SKM-1 (cell line): ENCODE measurements around the gene EHD4.
A peak's percentile ranks its signal among the peaks of the same experiment; 100 is the strongest.

ENCODE experiments used
- DNase-seq: peaks from one replicate; lab custom pipeline; 2025; ENCODE audit not compliant: unreplicated experiment; lab: John Stamatoyannopoulos, UW

Gene EHD4

DNA sequence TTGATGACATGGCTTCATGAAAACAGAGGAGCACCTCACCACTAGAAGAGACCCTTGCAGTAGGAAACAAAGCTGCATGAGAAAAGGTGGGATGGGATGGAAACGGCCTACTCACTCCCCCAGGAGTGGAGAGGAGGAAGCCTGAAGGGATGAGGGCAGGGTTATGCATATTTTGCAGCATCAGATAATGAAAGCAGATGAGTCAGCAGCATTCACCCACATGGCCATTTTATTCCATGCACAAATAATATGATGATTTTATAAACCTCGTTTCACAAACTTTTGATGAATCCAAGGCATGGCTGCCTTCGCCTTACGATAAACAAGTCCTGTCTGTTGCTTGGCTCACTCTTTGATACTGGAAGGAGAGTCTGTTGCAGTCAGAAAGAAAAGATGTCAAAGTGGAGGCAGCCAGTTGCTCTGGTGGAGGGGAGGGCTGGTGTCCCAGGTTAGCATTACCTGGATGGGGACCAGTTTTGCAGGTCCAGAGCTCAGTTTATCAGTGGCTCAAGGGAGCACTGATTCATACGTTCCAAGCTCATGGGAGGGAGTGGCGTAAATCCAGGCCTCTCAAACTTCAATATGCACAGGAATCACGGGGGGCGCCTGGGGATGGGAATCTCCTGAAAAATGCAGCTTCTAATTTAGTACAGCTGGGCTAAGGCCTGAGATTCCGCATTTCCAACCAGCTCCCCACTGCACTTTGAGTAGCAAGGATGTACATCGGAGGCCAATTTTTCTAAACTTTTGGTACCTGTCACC is 9.2 kb upstream of the EHD4 start:
- DNase-seq = no peak

DNA sequence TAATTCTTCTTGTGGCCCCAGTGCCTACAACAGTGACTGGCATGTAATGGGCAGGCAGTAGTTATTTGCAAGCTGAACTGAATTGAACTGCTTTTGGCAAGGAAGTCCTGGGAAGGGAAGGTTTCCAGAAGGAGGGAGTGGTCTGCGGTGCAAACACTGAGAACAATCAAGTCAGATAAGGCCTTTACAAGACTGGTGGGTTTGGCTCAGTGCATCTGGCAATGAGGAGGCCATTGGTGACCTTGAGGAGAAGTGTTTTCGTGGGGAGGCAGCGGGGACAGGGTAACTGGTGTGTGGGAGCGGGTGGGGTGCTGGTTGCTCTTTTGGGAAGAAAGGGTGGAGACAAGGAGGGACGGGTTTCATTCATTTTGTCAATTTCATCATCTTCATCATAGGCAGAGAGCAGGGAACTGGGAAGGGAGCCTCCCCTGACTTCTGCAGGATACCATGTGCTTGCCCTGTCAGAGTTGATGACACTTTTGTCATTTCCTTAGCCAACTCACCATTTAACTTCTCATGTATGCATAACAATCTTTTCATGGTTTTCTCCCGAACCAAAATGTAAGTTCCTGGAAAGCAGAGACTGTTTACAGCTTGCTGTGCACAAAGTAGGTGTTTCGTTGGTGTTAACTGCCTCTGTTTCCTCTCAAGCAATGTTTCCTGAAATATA is 8.4 kb upstream of the EHD4 start:
- no peak for DNase-seq

DNA sequence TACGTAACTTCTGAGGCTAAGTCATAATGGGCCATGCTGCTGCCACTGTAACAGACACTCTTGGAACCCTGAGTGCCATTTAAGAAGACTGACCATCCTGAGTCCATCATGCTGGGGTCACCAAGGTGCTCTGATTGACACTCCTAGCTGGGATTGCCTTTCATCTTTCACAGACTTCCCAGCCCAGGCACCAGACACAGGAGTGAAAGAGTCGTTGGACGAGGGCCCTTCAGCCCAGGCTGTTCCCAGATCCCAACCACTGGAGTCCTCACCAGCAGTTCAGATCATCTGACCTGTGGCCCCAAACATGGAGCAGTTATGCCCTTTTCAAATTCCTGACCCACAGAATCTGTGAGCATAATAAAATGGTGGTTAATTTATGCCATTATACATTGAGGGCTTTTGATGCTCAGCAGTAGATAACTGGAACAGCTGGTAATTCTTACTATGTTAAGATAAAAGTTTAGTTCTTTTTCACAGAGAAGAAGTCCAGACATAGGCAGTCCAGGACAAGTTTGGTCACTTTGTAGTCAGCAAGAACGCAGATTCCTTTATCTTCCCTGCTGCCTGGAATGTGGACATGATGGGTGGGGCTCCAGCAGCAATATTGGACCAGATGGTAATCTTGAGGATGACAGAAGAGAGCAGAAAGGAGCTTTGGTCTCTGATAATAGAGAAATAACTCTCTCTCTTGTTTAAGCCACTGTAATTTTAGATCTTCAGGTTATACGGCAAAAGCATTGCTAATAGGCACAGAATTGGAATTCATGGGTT is 7.3 kb upstream of the EHD4 start:
- no peak for DNase-seq

DNA sequence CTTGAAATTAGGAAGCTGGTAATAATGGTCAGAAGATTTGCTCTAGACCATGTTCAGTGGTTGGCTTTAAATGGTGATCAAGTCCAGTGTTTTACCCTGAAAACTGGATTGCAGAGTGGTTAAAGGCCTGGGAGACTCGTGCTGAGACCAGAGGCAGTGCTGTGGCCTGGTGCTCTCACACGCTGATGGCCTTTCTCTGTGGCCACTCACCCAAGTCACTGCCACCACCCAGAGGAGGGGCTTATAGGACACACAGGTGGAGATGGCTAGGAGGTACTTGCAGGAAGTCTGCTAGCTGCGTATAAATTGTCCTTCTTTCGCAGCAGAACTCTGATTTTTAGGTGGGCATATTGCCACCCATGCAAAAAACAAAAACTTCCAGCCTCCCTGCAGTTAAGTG is 6.2 kb upstream of the EHD4 start:
- no peak for DNase-seq

DNA sequence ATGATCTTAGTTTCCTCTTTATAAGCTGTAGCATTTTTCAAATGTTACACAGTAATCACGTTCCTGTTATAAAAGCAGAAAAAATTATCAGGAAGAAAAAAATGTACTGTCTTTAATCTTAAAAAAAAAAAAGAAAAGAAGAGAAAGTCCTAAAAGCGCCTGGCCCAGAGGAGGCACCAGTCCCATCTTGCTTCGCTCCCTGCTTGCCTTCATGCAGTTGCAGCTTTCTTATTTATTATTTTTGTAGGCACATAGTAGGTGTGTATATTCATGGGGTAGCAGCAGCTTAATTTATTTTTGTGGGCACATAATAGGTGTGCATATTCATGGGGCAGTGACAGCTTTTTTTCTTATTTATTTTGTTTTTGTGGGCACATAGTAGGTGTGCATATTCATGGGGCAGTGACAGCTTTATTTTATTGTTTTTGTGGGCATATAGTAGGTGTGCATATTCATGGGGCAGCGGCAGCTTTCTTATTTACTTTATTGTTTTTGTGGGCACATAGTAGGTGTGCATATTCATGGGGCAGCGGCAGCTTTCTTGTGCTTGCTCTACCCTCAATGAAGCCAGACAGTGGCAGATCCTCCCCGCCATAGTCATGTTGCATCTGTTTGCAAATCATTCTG is 5.5 kb upstream of the EHD4 start:
- no peak for DNase-seq

DNA sequence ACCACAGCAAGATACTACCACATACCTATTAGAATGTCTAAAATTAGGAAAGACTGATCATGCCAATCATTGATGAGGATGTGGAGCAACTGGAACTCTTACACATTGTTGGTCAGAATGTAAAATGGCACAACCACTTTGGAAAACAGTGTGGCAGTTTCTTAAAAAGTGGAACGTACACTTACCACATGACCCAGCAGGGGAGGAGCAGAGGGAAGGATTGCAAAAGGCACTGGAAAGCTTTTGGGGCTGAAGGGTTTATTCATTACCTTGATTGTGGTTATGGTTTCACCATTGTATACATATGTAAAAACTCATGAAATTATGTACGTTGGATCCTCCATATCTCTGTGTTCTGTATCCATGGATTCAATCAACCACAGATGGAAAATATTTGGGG is 3.3 kb upstream of the EHD4 start:
- DNase-seq = no peak

DNA sequence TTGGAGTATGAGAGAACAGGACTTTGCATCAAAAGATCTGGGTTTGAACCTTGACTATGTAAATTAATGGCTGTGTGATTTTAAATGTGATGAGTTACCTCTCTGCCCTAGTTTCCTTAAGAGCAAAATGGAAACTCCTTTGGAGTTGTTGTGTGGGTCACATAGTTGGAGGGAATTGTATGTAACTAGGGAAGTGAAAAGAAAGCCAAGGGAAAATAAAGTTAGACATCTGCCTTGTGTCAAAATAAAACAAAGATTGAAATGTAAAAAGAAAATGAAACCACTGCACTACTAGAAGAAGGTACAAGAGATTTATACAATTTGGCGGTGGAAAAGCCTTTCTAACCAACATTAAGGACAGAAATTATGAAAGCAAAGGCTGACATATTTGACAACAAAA is 1.7 kb upstream of the EHD4 start:
- no peak for DNase-seq

DNA sequence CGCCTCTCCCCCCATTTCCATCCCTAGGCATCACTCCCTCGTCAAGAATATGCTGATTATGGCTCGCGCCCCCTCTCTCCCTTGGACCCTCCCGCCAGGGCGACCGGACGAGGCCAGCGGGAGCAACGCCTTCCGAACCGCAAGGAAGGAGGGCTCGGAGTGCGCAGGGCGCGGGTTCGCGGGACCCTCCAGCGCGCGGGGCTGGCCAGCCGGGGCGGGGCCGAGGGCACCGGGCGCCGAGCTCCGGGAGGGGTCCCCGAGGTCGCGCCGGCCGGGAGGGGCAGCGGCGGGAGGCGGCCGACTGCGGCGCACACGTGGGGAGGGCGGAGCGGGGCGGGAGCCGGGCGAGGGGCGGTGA is 483 bp downstream of the EHD4 start:
- no peak for DNase-seq

DNA sequence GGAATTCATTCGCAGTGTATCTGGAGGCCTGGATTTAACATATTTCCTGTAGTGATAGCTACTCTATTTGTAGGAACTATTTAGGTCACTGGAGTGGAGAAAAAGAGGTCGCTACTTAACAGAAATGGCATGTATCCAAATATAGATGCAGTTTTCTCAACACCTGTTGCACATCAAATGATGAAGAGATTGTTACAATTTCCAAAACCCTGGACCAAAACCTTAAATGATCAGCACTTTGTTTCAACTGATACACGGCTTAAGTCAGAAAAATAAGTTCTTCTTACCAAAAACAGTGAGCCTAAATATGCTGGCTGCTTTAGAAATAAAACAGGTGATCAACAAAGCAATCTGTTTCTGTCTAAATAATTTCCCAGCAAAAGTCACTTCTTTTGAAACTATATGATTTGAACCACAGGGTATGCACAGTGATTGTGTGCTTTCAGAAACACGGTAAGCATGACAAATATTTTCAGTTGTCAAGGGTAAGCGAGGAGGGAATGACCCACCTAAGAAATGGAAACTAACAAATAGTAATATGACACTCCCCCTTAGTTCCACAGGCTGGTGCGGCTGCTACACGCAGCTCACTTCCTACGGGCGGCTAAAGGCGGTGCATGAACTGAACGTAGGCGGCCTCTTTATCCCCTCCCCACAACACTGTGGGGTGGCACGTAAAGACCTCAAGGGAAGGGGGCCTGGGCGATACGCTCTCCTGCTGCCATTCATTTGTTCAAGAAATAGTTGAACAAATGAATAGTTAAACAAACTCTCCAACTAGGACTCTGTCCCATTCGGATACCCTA is 1.1 kb downstream of the EHD4 start:
- DNase-seq = no peak

DNA sequence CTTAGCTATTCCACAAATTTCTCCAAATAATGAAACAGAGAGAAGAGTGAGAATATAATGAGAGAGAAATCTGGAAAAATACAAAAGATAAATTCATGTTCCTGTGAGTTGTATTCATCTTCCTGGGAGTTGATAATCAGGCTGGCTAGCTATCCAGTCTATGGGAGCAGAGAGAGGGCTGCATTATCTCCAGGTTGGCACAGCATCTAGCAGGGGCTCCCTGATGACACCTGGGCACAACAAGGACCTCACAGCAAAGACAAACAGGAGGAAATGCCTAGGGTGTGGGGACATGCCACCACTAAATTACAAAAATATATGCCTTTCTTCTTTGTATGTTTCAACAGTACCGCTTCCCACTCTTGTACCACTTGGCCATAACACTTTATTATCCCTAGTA is 1.9 kb downstream of the EHD4 start:
- DNase-seq = no peak

DNA sequence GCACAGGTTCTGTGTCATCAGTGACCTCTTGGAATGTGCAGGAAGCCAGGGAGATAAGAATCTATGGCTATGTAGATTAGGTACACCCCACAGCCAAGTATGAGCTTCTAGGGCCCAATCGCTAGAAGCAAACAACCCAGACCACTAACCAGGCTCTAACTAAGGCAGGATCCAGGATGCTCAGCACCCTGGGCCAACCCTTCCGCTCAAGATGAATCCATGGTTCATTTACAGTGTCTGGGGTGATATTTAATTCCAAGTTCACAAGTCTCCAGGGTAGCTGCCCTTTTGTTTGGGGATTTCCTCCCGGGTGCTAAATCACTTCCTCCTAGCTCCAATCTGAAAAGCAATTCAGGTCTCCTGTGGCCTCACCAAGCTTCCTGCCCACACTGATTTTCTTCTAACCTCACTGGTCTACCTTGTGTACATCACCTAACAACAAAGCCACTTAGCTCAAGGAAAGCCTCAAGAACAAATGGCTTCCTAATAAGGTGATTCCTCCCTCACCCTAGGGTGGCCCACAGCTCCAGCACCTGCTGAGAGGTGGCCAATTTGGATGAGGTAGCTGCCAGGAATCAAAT is 2.4 kb downstream of the EHD4 start:
- no peak for DNase-seq

DNA sequence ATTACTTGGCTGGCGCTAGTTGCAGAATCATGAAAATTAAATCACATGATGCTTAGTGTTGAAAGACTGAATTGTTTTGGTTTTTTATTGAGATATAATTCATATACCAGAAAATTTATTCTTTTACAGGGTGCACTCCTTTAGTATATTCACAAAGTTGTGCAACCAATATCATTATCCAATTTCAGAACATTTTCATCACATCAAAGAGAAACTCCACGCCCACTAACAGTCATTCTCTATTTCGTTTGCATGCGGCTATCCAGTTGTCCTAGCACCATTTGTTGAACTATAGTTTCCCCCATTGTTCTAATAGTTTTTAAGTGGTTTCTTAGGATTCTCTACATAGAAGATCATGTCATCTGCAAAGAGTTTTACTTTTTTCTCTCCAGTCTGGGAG is 3.7 kb downstream of the EHD4 start:
- DNase-seq = no peak

DNA sequence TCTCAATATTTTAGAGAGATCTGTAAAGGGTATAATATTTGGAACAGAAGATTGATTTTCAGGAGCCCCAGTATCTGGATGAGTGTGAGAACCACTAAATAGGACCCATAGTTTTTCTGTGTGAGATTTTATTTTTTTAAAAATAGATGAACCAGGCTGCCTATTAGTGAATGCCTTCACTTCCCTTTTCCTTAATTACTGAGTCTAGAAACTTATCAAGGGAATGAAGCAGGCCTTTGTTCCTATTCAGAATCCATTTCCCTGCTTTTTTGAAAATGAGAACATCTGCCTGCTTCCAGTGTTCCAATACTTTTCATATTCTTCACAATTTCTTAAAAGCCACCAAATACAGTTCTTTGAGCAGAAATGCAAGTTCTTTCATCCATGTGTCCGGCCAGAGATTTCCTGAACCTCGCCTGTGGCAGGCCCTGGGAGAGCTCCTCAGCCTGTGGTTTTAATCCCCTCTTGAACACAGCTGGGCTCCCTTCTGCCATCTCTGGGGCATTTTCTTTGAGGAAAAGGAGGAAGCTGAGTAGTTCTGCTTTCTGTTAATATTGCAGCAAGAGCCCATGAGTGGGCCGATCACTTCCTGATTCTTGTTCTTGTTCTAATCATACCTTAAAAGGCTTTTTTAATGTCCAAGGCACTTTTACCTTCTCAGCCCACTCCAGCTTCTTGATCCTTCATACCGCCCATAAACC is 4.7 kb downstream of the EHD4 start:
- peak; percentile 93 for DNase-seq

DNA sequence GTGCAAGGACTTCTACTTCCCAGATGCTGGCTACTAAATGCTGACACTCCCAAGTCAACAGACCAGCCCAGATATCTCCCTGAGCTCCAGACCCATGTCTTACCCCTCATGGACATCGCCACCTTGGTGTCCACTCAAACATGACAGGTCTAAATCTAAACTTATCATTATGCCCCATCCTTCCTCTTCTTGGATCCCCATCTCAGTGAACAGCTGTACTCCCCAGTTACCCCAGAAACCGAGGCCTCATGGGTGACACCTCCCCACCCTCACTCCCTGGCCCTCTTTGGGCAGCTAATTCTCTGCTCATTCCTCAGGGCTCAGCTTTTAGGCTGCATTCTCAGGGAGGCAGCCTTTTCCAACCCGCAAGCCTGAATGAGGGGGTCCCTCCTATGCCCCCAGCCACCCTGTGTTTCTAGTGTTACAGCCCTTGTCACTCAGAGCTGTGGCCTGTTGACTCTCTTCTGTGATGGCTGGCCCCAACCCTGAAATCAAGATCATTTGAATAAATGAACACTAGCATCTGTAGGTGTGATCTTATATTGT is 5.4 kb downstream of the EHD4 start:
- DNase-seq = no peak

DNA sequence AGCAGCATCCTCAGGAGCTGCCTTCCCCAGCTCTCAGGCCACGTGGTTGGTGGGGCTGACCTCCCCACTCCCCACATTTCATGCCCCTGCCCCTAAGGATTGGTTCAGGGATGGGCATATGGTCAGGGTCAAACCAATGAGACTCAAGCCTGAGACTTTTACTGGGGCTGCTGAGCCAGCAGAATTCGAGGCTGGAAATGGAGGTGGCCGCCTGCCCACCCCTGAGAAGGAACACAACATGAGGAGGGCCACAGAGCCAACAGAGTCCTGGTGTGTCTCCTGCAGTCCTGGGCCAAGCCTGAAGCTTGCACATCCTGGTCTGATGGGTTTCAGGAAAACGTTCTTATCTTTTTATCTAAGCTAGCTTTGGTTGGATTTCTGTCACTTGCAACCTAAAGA is 5.9 kb downstream of the EHD4 start:
- no peak for DNase-seq

DNA sequence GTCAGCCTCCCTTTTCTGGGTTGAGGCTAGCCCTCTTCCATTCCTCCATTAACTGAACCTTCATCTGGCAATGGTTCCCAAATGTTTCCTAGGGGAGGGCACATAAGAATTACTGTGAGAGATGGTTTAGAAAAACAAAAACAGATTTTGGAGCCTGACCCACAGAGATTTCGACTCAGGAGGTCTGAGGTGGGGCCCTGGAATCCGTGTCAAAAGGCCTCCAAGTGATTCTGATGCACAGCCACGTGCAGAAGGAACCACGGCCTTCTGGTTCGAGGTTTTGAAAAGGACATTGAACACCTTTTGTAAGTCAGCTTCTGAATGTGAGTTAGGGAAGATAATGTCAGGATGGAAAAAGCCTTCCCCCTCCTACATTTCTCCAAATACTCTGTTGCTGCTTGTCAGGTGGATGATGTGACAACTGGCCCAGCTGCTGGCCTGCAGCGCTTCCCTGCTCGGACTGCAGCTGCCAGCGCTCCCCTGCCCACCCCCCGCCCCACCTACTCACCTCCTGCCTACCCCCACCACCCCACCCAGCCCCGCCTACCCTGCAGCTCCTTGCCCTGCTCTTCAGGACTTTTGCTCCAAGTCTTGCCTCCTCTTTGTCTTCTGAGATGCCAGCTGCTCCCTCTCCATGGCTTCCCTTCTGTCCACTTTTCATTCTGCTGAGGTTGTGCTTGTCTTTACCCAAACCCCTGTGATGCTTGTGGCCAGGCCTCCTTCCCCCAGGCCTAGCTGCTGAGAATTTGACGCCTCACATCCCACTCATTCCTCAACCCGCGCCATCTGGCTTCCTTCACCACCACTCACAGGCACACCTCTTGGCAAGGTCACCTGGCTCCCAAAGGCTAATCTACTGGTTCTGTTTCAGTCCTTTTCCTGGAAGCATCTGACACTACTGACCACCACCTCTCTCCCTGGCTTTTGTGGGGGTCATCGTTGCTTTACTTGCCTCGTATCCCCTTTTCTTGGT is 6.6 kb downstream of the EHD4 start:
- no peak for DNase-seq

DNA sequence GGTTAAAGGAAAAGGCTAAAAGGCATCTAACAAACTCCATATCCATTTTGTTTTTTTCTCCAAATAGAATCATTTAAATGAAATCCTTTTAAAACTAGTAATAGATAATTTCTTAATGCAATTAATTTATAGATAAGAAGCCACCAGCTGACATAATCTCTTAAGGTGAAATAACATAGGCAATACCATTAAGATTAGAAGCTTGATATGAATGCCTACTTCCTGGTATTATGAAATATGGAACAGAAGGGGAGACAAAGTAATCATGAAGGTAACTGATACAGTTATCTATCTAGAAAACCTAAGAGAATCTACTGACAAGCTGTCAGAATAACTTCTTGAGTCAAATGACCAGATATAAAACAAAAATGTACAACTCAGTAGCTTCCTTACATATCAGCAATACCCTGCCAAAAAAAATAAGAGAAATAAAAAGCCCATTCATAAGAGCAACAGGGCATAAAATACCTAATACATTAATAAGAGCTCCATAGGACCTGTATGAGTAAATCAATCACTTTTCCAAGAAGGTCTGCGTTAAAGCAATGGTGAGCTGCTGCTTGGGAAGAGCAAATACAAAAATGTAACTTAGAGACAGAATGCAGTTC is 10.7 kb downstream of the EHD4 start:
- no peak for DNase-seq

DNA sequence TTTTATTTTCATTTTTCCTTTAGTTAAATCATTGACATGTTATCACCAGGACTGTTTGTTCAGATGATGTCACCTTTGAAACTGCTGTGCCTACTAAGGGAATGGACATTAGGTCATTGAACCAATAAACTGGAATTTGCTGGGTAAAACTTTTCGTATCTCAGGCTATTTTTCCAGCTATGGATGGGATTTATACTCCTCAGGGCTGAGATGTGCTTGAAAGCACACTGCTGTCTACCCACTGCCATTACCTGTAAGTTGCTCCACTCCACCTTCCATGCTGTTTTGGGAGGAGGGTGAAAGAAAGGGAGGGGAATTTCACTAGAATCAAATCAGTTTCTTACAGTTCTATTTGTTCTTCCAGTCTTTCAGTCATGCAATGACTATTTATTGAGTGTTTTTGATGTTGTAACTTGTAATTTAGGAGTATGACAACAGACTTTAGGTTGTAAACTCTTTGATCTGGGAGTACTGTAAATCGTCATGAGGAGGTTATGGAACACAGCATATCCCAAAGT is 11.3 kb downstream of the EHD4 start:
- DNase-seq = no peak
